ENCODE results near the gene DPYSL4.
"Not testable (repeated sequence)": the region's sequence is repeated elsewhere in the genome, so short reads cannot be mapped to it uniquely, and the experiment has no call there.

Gene DPYSL4

GRCh38 chr10:132219486-132219885, 32.7 kb downstream of the DPYSL4 start:
- Histone ChIP-seq H3K36me3 (ENCODE audit: insufficient read depth, insufficient read length, low read length) (no peaks in the 10 kb centered on the region), H3K27me3 (ENCODE audit: insufficient read depth, insufficient read length) (no peaks in the 10 kb centered on the region), H3K9ac (ENCODE audit: insufficient read length, low read depth) (no peak overlapping the region), H3K9me3 (ENCODE audit: insufficient read depth, low read length) (peaks cover 30% of the 10 kb centered on the region), H3K4me3 (ENCODE audit: insufficient read length, low read depth) (no peak overlapping the region), H3K4me1 (ENCODE audit: insufficient read depth, insufficient read length) (peaks cover 3% of the 10 kb centered on the region)
- DNase-seq (ENCODE audit: low read depth, low spot score) = no peak
- no peak for TF ChIP-seq SUZ12 (IDR thresholded peaks at IDR 0.05; ENCODE audit: extremely low read depth, insufficient read depth, insufficient read length)
- TF ChIP-seq ZNF274 (IDR thresholded peaks at IDR 0.05; ENCODE audit: low read depth, low read length) = no peak

GRCh38 chr10:132220061-132220460, 33.3 kb downstream of the DPYSL4 start:
- no peak for TF ChIP-seq ZNF274 (IDR thresholded peaks at IDR 0.05; ENCODE audit: low read depth, low read length)
- TF ChIP-seq YY1 (IDR thresholded peaks at IDR 0.05; ENCODE audit: insufficient read depth, insufficient read length) = no peak
- TF ChIP-seq SUZ12 (IDR thresholded peaks at IDR 0.05; ENCODE audit: extremely low read depth, insufficient read depth, insufficient read length) = no peak
- no peaks in the 10 kb centered on the region for H3K27me3 ChIP-seq (ENCODE audit: insufficient read depth, insufficient read length)
- no peak overlapping the region for H3K4me3 ChIP-seq (ENCODE audit: insufficient read length, low read depth)
- no peak for DNase-seq (ENCODE audit: low read depth, low spot score)
- peaks cover 27% of the 10 kb centered on the region; the same call in 1 of the 2 replicates for H3K9me3 ChIP-seq (ENCODE audit: insufficient read depth, low read length)
- H3K4me1 ChIP-seq (ENCODE audit: insufficient read depth, insufficient read length) = peaks cover 3% of the 10 kb centered on the region
- H3K36me3 ChIP-seq (ENCODE audit: insufficient read depth, insufficient read length, low read length) = no peaks in the 10 kb centered on the region
- no peak overlapping the region for H3K9ac ChIP-seq (ENCODE audit: insufficient read length, low read depth)

DNA sequence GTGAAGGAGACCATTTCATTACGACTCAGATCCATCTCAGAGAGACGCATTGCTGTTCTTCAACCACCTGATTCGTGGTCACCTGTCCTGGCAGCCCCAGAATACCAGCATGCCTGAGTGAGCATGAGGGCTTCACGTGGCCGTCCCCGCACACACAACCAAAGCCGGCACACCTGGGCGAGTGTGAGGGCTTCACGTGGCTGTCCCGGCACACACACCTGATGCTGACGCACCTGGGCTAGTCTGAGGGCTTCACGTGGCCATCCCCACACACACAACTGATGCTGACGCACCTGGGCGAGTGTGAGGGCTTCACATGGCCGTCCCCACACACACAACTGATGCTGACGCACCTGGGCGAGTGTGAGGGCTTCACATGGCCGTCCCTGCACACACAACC, 34.2 kb downstream of the DPYSL4 start:
- not testable (repeated sequence) for H3K36me3 ChIP-seq (ENCODE audit: insufficient read depth, insufficient read length, low read length); DNase-seq (ENCODE audit: low read depth, low spot score); H3K9ac ChIP-seq (ENCODE audit: insufficient read length, low read depth); H3K4me3 ChIP-seq (ENCODE audit: insufficient read length, low read depth); H3K27me3 ChIP-seq (ENCODE audit: insufficient read depth, insufficient read length); H3K4me1 ChIP-seq (ENCODE audit: insufficient read depth, insufficient read length)
- peaks cover 27% of the 10 kb centered on the region; the same call in 1 of the 2 replicates for H3K9me3 ChIP-seq (ENCODE audit: insufficient read depth, low read length)

DNA sequence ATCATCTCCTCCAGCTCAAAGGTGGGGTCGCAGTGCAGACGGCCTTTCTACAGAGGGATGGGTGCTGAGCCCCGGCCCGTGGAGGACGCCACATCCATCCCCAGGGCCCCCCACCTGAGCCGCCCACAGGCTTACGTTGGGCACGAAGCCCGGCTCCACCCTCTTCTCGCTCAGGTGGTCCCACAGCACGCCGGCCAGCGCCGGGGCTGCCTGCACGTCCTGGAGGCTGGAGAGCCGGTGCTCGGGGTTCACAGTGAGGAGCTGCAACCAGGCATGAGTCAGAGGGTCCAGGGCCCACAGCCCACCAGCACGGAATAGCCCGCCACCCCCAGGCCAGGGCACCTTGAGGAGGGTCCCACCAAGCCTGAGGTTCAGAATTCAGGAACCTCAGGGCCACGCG, 36.0 kb downstream of the DPYSL4 start:
- peaks cover 12% of the 10 kb centered on the region; the same call in 1 of the 2 replicates for H3K9me3 ChIP-seq (ENCODE audit: insufficient read depth, low read length)
- no peak overlapping the region for H3K9ac ChIP-seq (ENCODE audit: insufficient read length, low read depth)
- DNase-seq (ENCODE audit: low read depth, low spot score) = no peak
- TF ChIP-seq YY1 (IDR thresholded peaks at IDR 0.05; ENCODE audit: insufficient read depth, insufficient read length) (no peak), SUZ12 (IDR thresholded peaks at IDR 0.05; ENCODE audit: extremely low read depth, insufficient read depth, insufficient read length) (no peak), ZNF274 (IDR thresholded peaks at IDR 0.05; ENCODE audit: low read depth, low read length) (no peak)
- H3K4me1 ChIP-seq (ENCODE audit: insufficient read depth, insufficient read length) = peaks cover 3% of the 10 kb centered on the region
- H3K4me3 ChIP-seq (ENCODE audit: insufficient read length, low read depth) = no peak overlapping the region
- no peaks in the 10 kb centered on the region for H3K36me3 ChIP-seq (ENCODE audit: insufficient read depth, insufficient read length, low read length)
- H3K27me3 ChIP-seq (ENCODE audit: insufficient read depth, insufficient read length) = no peaks in the 10 kb centered on the region

GRCh38 chr10:132223156-132223590, 36.4 kb downstream of the DPYSL4 start:
- Histone ChIP-seq H3K9me3 (ENCODE audit: insufficient read depth, low read length) (peaks cover 8% of the 10 kb centered on the region; the same call in 1 of the 2 replicates), H3K9ac (ENCODE audit: insufficient read length, low read depth) (peak overlapping the region; percentile 64), H3K4me3 (ENCODE audit: insufficient read length, low read depth) (no peak overlapping the region), H3K4me1 (ENCODE audit: insufficient read depth, insufficient read length) (peaks cover 3% of the 10 kb centered on the region), H3K27me3 (ENCODE audit: insufficient read depth, insufficient read length) (no peaks in the 10 kb centered on the region), H3K36me3 (ENCODE audit: insufficient read depth, insufficient read length, low read length) (no peaks in the 10 kb centered on the region)
- TF ChIP-seq YY1 (IDR thresholded peaks at IDR 0.05; ENCODE audit: insufficient read depth, insufficient read length) (no peak), SUZ12 (IDR thresholded peaks at IDR 0.05; ENCODE audit: extremely low read depth, insufficient read depth, insufficient read length) (no peak), ZNF274 (IDR thresholded peaks at IDR 0.05; ENCODE audit: low read depth, low read length) (no peak)
- DNase-seq (ENCODE audit: low read depth, low spot score) = peak; percentile 50

DNA sequence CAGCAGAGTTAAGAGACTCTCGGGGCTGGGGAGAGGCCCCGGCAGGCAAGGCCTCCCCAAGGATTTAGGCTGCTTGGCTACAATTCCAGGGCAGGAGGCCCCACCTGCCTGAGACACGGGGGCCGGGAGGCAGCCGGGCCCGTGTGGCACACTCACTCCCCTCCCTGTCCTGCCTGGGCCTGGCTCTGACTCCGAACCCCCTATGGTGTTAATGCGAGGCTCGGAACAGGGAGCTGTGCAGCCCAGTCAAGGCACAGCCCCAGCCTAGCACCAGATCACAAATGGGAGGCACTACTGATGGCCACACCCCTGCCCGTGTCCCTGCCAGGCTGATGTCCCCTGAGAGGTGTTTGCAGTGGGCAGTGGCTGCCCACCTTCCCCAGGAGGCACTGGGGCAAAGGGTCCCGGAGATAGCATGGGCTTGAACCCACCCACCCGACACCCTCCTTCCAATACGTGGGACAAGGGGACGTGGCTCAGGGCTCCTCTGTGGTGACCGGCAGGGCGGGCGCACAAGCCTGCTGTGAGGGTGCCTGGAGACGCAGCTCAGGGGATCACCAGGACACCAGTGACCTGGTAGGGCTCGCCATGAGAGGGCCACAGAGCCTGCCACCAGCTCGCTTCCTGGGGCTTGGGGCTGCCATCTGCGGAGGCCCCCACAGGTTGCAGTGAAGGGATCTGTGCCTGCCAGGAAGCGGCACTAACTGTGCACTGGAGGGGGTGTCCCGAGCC, 37.0 kb downstream of the DPYSL4 start:
- Histone ChIP-seq H3K27me3 (ENCODE audit: insufficient read depth, insufficient read length) (no peaks in the 10 kb centered on the region), H3K4me3 (ENCODE audit: insufficient read length, low read depth) (no peak overlapping the region), H3K36me3 (ENCODE audit: insufficient read depth, insufficient read length, low read length) (no peaks in the 10 kb centered on the region), H3K9ac (ENCODE audit: insufficient read length, low read depth) (peak overlapping the region; percentile 64), H3K9me3 (ENCODE audit: insufficient read depth, low read length) (peaks cover 2% of the 10 kb centered on the region; the same call in 1 of the 2 replicates), H3K4me1 (ENCODE audit: insufficient read depth, insufficient read length) (peaks cover 3% of the 10 kb centered on the region)
- TF ChIP-seq ZNF274 (IDR thresholded peaks at IDR 0.05; ENCODE audit: low read depth, low read length) (no peak), SUZ12 (IDR thresholded peaks at IDR 0.05; ENCODE audit: extremely low read depth, insufficient read depth, insufficient read length) (no peak), YY1 (IDR thresholded peaks at IDR 0.05; ENCODE audit: insufficient read depth, insufficient read length) (no peak)
- DNase-seq (ENCODE audit: low read depth, low spot score) = no peak

- no peaks in the 10 kb centered on the region for H3K27me3 ChIP-seq (ENCODE audit: insufficient read depth, insufficient read length)
- no peaks in the 10 kb centered on the region for H3K9me3 ChIP-seq (ENCODE audit: insufficient read depth, low read length)
- no peaks in the 10 kb centered on the region for H3K36me3 ChIP-seq (ENCODE audit: insufficient read depth, insufficient read length, low read length)
- no peak overlapping the region for H3K4me3 ChIP-seq (ENCODE audit: insufficient read length, low read depth)
- peaks cover 3% of the 10 kb centered on the region for H3K4me1 ChIP-seq (ENCODE audit: insufficient read depth, insufficient read length)
- no peak for DNase-seq (ENCODE audit: low read depth, low spot score)
- TF ChIP-seq YY1 (IDR thresholded peaks at IDR 0.05; ENCODE audit: insufficient read depth, insufficient read length) = no peak
- TF ChIP-seq ZNF274 (IDR thresholded peaks at IDR 0.05; ENCODE audit: low read depth, low read length) = no peak
- TF ChIP-seq SUZ12 (IDR thresholded peaks at IDR 0.05; ENCODE audit: extremely low read depth, insufficient read depth, insufficient read length) = no peak
- H3K9ac ChIP-seq (ENCODE audit: insufficient read length, low read depth) = no peak overlapping the region
Measured at GRCh38 chr10:132224343-132225072, 37.8 kb downstream of the DPYSL4 start.
